NCI-H510A (cell line): Measurements from ENCODE around the gene ADAMTS17.

Source experiments
- DNase-seq: peaks from one replicate; lab custom pipeline; 2025; lab: John Stamatoyannopoulos, UW

The ADAMTS17 gene

GRCh38 chr15:100309109-100310040 lies 32.4 kb downstream of the ADAMTS17 start:
- DNase-seq: no peak

DNA sequence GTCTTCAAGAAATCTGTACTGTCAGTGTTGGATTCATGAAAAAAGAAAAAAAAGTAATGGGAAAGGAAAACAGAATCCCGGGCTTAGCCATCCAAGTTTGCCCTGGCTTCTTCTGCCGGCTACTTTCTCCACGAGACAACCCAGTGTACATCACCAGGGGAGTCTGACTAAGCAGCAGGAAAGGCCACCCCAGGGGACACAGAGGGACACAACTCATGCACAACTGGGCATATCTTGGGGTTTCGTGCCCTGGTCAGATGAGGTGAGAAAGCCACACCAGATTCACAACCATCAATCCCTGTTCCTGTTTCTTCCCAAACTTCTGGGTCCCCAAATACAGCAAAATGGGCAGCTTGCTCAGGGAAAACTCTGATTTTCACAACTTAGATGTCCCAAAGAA lies 33.2 kb downstream of the ADAMTS17 start:
- no peak for DNase-seq

DNA sequence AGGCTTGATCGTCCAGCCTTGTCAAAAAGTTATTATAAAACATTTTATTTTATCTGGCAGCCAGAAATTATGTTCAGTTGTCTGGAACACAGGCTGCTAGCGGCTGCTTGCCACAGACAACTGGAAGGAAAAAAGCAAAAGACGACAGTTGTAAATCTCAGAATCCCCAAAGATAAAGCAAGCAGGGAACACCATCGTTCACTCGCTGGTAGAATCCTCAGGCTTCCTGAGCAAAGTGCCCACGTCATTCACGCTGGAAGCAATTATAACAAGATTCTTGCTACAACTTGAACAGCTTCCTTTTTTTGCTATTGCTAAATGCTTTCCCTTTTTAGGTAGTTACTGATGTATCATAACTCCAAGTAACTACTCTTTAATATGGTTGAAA lies 33.6 kb downstream of the ADAMTS17 start:
- no peak for DNase-seq

DNA sequence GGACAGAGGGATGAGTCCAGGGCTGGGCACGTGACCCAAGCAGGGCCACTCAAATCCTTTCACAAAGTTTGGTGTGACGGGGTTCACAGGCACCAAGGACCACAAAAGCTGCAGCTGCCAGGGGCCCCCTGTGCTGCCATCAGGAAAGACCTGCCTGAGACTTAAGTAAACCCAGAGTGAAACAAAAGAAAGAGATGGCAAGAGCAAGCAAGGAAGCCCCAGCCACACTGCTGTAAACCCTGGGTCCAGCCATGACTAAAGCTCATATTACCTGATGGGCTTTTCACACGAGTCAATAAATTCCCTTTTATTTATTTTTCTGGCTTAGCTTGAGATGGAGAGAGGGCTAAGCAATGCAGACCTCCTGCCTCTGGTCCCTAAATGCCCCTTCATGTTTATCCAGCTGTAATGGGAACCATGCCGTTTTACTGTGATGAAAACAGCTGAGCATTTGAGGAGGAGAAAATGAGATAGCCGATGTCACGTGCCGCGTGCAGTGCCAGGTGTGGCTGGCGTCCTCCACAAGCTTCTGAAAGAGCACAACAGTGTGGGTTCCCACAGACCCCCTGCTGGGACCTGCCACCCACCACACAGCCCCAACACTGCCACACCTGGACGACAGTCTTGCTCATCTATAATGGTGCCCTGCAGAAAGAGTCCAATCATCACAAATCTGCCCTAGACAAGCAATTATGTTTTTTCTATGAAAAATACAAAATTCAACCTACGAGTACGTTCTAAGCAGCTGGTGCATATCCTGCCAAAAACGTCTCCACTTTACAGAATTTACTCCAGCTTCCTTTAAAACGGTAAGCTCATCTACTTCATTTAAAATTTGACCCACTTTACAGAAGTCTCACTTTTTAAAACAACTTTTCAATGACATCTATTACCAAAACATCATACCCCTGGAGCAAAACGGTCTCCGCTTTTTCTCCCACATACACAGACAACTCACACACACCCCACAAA lies 34.2 kb downstream of the ADAMTS17 start:
- no peak for DNase-seq

- DNase-seq: no peak
Measured at GRCh38 chr15:100306098-100306497, 35.7 kb downstream of the ADAMTS17 start.

DNA sequence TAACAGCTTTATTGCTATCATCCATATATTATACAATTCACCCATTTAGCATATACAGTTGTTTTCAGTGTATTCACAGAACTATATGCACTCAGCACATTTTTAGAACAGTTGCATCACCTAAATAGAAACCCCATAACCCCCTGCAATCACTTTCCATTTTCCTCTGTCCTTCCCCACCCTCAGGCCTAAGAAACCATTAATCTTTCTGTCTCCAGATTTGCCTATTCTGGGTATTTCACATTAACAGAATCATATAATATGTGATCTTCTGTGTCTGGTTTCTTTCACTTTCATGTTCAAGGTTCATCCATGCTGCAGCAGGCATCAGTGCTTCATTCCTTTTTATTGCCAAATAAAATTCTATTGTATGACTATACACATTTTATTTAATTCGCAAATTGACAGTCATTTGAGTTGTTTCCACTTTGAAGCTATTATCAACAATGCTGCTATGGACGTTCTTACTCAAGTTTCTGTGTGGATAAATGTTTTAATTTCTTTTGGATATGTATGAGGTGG lies 39.8 kb downstream of the ADAMTS17 start:
- no peak for DNase-seq

DNA sequence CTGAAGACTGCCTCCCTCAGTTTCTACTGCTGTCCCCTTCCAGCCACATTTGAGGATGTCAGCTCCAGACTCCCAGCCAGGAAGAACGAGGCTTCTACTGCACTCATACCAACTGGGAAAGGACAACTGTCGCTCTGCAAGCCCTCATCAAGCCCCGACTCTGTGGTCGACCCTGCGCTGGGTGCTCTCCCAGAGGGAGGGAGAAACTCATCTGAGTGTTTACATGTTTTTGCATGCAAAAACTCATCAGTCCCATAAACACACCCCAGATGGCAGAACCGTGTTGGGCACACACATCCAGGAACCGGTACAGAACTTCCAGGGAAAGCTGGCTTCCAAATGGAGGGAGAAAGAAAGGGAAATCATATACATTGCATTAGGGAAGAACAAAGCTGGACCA lies 43.5 kb downstream of the ADAMTS17 start:
- no peak for DNase-seq

- DNase-seq: no peak
Measured at GRCh38 chr15:100297812-100298211, 44.0 kb downstream of the ADAMTS17 start.

GRCh38 chr15:100295939-100296565 lies 45.7 kb downstream of the ADAMTS17 start:
- no peak for DNase-seq

- no peak for DNase-seq
Measured at GRCh38 chr15:100292010-100292409, 49.8 kb downstream of the ADAMTS17 start.

GRCh38 chr15:100291106-100291505 lies 50.7 kb downstream of the ADAMTS17 start:
- DNase-seq: no peak

DNA sequence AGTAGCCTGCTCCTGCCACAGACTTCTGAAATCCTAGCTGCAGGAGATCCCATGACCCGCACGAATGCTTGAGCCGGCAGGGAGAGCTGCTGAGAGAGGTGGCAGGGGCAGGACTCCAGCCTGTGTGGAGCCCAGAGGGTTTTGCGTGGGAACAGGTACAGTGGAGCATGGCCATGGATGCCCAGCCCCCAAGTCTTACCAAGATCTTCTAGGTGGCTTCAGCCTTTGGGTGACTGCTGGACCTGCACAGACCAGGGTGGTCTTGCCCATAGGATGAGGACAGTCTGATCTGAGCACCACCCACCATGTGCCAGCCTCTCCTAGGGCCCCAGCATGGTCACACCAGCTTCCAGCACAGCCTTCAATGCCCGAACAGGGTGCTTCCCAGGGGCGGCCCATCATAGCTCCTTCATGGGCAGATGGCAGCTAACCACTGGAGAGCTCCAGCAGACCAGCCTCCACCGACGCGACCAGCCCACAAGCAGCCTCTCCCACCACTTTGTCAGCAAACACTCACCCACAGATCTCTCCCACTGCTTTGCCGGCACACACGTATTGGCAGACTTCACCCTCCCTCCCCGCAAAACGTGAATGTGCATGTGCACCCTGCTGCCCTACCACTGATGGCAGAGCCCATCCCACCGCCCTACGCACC lies 56.0 kb downstream of the ADAMTS17 start:
- no peak for DNase-seq

GRCh38 chr15:100284701-100285100 lies 57.1 kb downstream of the ADAMTS17 start:
- no peak for DNase-seq

DNA sequence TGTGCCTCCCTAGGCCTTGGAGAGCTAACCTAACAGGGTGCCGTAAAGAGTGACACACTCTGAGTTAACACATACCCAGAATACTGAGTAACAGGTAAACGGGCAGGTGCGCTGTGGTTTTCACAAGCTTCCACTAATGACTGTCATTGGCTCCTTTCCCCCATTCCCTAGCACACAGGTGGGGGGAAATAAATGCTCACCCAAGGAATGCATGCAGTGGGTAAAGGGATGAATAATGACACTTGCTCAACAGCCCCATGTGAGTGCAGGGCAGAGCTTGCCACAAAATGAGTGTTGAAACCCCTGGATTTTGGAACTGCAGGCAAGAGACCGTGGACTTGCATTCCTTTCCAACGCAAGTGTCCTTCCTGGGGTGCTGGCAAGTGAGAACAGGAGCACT lies 57.6 kb downstream of the ADAMTS17 start:
- DNase-seq: no peak

GRCh38 chr15:100281096-100281917 lies 60.5 kb downstream of the ADAMTS17 start:
- DNase-seq: no peak

DNA sequence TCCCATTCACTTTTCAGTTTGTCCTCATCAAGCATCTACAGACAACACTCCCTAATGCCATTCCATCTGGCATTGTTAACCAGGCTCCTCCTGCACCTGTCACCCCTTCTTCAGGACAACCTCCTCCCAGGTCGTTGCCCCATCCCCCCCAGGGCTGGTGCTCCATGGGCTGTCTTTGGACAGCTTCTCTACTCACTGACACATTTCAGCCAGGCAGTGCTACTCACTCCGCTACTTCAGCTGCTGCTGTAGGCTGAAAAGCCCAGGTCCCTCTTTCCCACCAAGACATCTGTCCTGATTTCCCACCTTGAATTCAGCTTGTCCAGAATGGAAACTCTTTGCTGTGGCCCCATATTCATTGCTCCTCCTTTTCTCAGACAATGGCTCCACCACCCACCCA lies 61.9 kb downstream of the ADAMTS17 start:
- DNase-seq: no peak

DNA sequence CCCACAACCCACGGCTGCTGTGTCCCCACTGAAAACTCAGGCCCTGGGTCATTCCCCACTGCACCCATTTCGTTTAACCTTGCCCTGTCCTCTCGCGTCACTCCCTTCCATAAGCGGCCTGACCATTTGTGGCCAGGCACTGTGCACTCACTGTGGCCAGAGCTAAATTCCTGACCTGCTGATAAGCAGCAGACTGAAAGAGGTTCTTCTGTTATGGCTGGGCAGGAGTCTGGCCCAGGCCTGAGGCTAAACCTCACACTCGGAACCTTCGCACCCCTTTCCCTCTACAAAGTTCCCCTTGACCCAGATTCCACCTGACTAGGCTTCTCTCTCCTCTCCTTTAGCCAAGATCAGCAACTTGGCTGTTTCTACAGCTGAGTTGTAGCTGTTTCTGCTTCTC lies 62.3 kb downstream of the ADAMTS17 start:
- DNase-seq: no peak

DNA sequence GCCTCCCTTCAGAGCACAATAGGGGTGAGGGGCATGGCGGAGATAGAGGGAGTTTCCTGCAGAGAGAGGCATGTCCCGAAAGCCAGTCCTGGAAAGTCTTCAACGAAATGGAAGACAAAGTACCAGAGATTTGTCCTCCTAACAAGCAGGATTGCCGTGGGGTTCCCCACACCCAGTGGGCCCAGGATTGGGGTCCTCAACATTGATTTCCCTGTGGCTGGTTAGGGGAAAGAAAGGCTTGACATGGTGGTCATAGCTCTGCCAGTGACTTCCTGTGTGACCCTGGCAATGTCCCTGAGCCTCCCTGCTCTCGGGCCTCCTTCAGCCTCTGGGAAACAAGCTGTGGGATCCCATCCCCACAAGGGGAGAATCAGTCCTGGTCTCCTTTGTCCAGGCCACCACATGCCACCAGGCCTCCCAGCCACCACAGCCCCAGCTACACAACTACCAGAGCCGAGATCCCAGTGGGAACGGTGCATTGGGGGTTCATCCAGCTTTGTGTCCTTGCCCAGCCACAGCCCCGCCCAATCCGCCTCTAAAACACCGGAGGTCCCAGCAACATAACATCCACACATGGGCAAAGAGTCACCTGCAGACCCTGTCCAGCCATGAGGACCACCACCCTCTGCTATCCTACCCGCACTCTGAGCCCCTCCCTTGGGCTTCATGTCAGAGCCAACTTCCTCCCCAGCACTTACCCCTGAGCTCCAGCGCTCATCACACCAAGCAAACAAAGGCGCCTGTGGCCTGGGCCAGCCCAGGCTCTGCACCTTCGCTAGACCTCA lies 63.0 kb downstream of the ADAMTS17 start:
- DNase-seq: no peak

- no peak for DNase-seq
Measured at GRCh38 chr15:100277087-100277855, 64.5 kb downstream of the ADAMTS17 start.
